GM18519 (cell line): ENCODE measurements around the gene VSTM4.

Source experiments
- ATAC-seq: cut with Tn5 transposase; IDR thresholded peaks from one replicate; pipeline ENCODE4 v1.9.1; 2021; ENCODE audit warnings: mild to moderate bottlenecking, moderate library complexity; ENCODE audit not compliant: unreplicated experiment, low FRiP score

VSTM4 gene

GRCh38 chr10:49052069-49052468, 63.3 kb downstream of the VSTM4 start:
- no peak for ATAC-seq

GRCh38 chr10:49050906-49051305, 64.4 kb downstream of the VSTM4 start:
- no peak for ATAC-seq

- ATAC-seq: no peak
Measured at GRCh38 chr10:49050366-49050765, 65.0 kb downstream of the VSTM4 start.

GRCh38 chr10:49049660-49050059, 65.7 kb downstream of the VSTM4 start:
- ATAC-seq: no peak

GRCh38 chr10:49047128-49047639, 68.1 kb downstream of the VSTM4 start:
- ATAC-seq: no peak

- ATAC-seq: no peak
Measured at GRCh38 chr10:49044293-49045193, 70.8 kb downstream of the VSTM4 start.

GRCh38 chr10:49040601-49041000, 74.7 kb downstream of the VSTM4 start:
- no peak for ATAC-seq

GRCh38 chr10:49039409-49039808, 75.9 kb downstream of the VSTM4 start:
- ATAC-seq: no peak

GRCh38 chr10:49038711-49039110, 76.6 kb downstream of the VSTM4 start:
- ATAC-seq: no peak

- ATAC-seq: no peak
Measured at GRCh38 chr10:49037187-49037586, 78.1 kb downstream of the VSTM4 start.

GRCh38 chr10:49036638-49037037, 78.7 kb downstream of the VSTM4 start:
- ATAC-seq: no peak

GRCh38 chr10:49035920-49036319, 79.4 kb downstream of the VSTM4 start:
- no peak for ATAC-seq

GRCh38 chr10:49034925-49035324, 80.4 kb downstream of the VSTM4 start:
- ATAC-seq: no peak

- ATAC-seq: no peak
Measured at GRCh38 chr10:49033939-49034338, 81.4 kb downstream of the VSTM4 start.

GRCh38 chr10:49029666-49030065, 85.7 kb downstream of the VSTM4 start:
- ATAC-seq: no peak

GRCh38 chr10:49028639-49029038, 86.7 kb downstream of the VSTM4 start:
- no peak for ATAC-seq

GRCh38 chr10:49025347-49025983, 89.9 kb downstream of the VSTM4 start:
- no peak for ATAC-seq

GRCh38 chr10:49024484-49024883, 90.8 kb downstream of the VSTM4 start:
- ATAC-seq: no peak

GRCh38 chr10:49023752-49024151, 91.6 kb downstream of the VSTM4 start:
- no peak for ATAC-seq

GRCh38 chr10:49023071-49023470, 92.3 kb downstream of the VSTM4 start:
- ATAC-seq: no peak

GRCh38 chr10:49021685-49022084, 93.6 kb downstream of the VSTM4 start:
- ATAC-seq: no peak

GRCh38 chr10:49015700-49016099, 99.6 kb downstream of the VSTM4 start:
- ATAC-seq: no peak
